H1 (cell line): ENCODE measurements around the gene EEF1AKMT3. TPM values are rescaled to one million over a fixed set of nuclear protein-coding genes. Genes with fewer than 3 reads are reported as not detected.

Source experiments
- CTCF ChIA-PET: fragments of 300-600 bp; sonication (Branson Sonifier 250); formaldehyde crosslinking; loops from one replicate; lab custom pipeline; 2021; ENCODE audit not compliant: partially characterized antibody; lab: Charles Lee
- POLR2A ChIA-PET: fragments of 300-600 bp; sonication (Branson Sonifier 250); formaldehyde crosslinking; loops from one replicate; lab custom pipeline; 2021; ENCODE audit warnings: inconsistent platforms; ENCODE audit not compliant: partially characterized antibody; lab: Charles Lee
- DNase-seq, 2 experiments: peaks; one replicate each; pipeline versions ENCODE4 v3.0.0 to v3.0.0-alpha.2; 2010 to 2022; ENCODE audit warnings: low spot score in 2 of 2, low read depth in 1 of 2, mixed read lengths in 1 of 2
- FAIRE-seq: peaks from 2 replicates; lab custom pipeline; 2011; peaks lifted over from hg19 to GRCh38; lab: Jason Lieb, UNC
- H2AFZ ChIP-seq: 2 replicates; pipeline ENCODE4 v1.8.1; 2012; ENCODE audit warnings: low read length, inconsistent platforms
- H2AK5ac ChIP-seq: 2 replicates; pipeline ENCODE4 v1.6.1; 2013; ENCODE audit warnings: low read depth, low read length
- H2BK120ac ChIP-seq: replicated peaks from 2 replicates; pipeline ENCODE3; 2013; ENCODE audit warnings: low read depth, low read length, inconsistent platforms
- H2BK12ac ChIP-seq: 2 replicates; pipeline ENCODE4 v1.6.1; 2013; ENCODE audit warnings: low read depth, low read length
- H2BK15ac ChIP-seq: 2 replicates; pipeline ENCODE4 v1.6.1; 2013; ENCODE audit warnings: low read length
- H2BK20ac ChIP-seq: 2 replicates; pipeline ENCODE4 v1.6.1; 2013; ENCODE audit warnings: low read length
- H2BK5ac ChIP-seq: 2 replicates; pipeline ENCODE4 v1.6.1; 2013; ENCODE audit warnings: low read depth, low read length
- H3K14ac ChIP-seq: 2 replicates; pipeline ENCODE4 v1.6.1; 2013; ENCODE audit warnings: inconsistent platforms; ENCODE audit not compliant: insufficient read length
- H3K18ac ChIP-seq: 2 replicates; pipeline ENCODE4 v1.6.1; 2013; ENCODE audit warnings: low read length; ENCODE audit errors: extremely low read depth
- H3K23ac ChIP-seq: 2 replicates; pipeline ENCODE4 v1.6.1; 2013; ENCODE audit warnings: inconsistent platforms; ENCODE audit not compliant: insufficient read length
- H3K23me2 ChIP-seq: 2 replicates; pipeline ENCODE4 v1.6.1; 2013; ENCODE audit warnings: low read depth, low read length
- H3K27ac ChIP-seq: 2 replicates; pipeline ENCODE4 v1.6.1; 2011; ENCODE audit warnings: low read depth, low read length, inconsistent platforms
- H3K27me3 ChIP-seq, 4 experiments: replicated peaks in 1 of 4; 1 replicate in 1 of 4; 2 replicates in 3 of 4; pipeline versions ENCODE4 v1.6.1 to v1.8.1; 2011 to 2013; ENCODE audit warnings: low read length in 3 of 4, mild to moderate bottlenecking in 3 of 4, inconsistent platforms in 2 of 4, mixed read lengths in 2 of 4, moderate library complexity in 1 of 4; ENCODE audit not compliant: control insufficient read depth in 3 of 4, insufficient read depth in 3 of 4; ENCODE audit errors: extremely low read depth in 1 of 4
- H3K36me3 ChIP-seq, 4 experiments: 2 replicates each; pipeline versions ENCODE4 v1.6.1 to v1.8.1; 2011 to 2013; ENCODE audit warnings: mild to moderate bottlenecking in 4 of 4, low read length in 3 of 4, moderate library complexity in 2 of 4, control low read depth in 1 of 4, inconsistent platforms in 1 of 4; ENCODE audit not compliant: insufficient read depth in 4 of 4, control insufficient read depth in 2 of 4
- H3K4ac ChIP-seq: replicated peaks from 2 replicates; pipeline ENCODE3; 2013; ENCODE audit warnings: low read length, low read depth, mixed read lengths, inconsistent platforms; ENCODE audit not compliant: insufficient read length
- H3K4me1 ChIP-seq, 4 experiments: replicated peaks in 1 of 4; 1 replicate in 1 of 4; 2 replicates in 3 of 4; pipeline versions ENCODE4 v1.6.1 to v1.8.1; 2011 to 2013; ENCODE audit warnings: low read length in 3 of 4, inconsistent platforms in 2 of 4, mixed read lengths in 1 of 4; ENCODE audit not compliant: insufficient read depth in 4 of 4, control insufficient read depth in 3 of 4
- H3K4me2 ChIP-seq, 2 experiments: 2 replicates each; pipeline versions ENCODE4 v1.6.1 to v1.8.1; 2011 to 2013; ENCODE audit warnings: low read depth in 2 of 2, low read length in 2 of 2, control low read depth in 1 of 2, inconsistent platforms in 1 of 2, mild to moderate bottlenecking in 1 of 2; ENCODE audit not compliant: insufficient read depth in 1 of 2
- H3K4me3 ChIP-seq, 4 experiments: fragments of 200-600, 300-600 bp in 1 of 4; sonication (generic), shearing (Covaris generic), sonication (Bioruptor Twin) in 1 of 4; 2 replicates each; pipeline versions ENCODE4 v1.5.1 to v1.8.1; 2011 to 2016; ENCODE audit warnings: low read length in 4 of 4, low read depth in 3 of 4, control low read depth in 2 of 4, inconsistent platforms in 2 of 4, mild to moderate bottlenecking in 2 of 4, mixed read lengths in 1 of 4, moderate library complexity in 1 of 4; ENCODE audit not compliant: insufficient read depth in 2 of 4; ENCODE audit errors: extremely low read depth in 1 of 4
- H3K56ac ChIP-seq: replicated peaks from 2 replicates; pipeline ENCODE3; 2013; ENCODE audit warnings: low read depth, mild to moderate bottlenecking, mixed read lengths, low read length, inconsistent platforms; ENCODE audit not compliant: insufficient read length
- H3K79me1 ChIP-seq: 2 replicates; pipeline ENCODE4 v1.6.1; 2013; ENCODE audit warnings: low read depth, low read length, control low read depth
- H3K79me2 ChIP-seq, 2 experiments: 2 replicates each; pipeline versions ENCODE4 v1.6.1 to v1.8.1; 2012 to 2013; ENCODE audit warnings: low read length in 2 of 2, mild to moderate bottlenecking in 2 of 2, inconsistent platforms in 1 of 2; ENCODE audit not compliant: insufficient read depth in 2 of 2, control insufficient read depth in 1 of 2
- H3K9ac ChIP-seq, 4 experiments: replicated peaks in 1 of 4; 1 replicate in 1 of 4; 2 replicates in 3 of 4; pipeline versions ENCODE4 v1.6.1 to v1.8.1; 2011 to 2013; ENCODE audit warnings: low read depth in 3 of 4, low read length in 3 of 4, control low read depth in 2 of 4, mild to moderate bottlenecking in 2 of 4, moderate library complexity in 2 of 4, inconsistent platforms in 1 of 4; ENCODE audit errors: extremely low read depth in 1 of 4
- H3K9me3 ChIP-seq, 2 experiments: 2 replicates each; pipeline versions ENCODE4 v1.6.1 to v1.8.1; 2012 to 2013; ENCODE audit warnings: mild to moderate bottlenecking in 2 of 2, moderate library complexity in 2 of 2, control low read depth in 1 of 2, inconsistent platforms in 1 of 2, low read depth in 1 of 2, low read length in 1 of 2, mixed read lengths in 1 of 2; ENCODE audit not compliant: insufficient read depth in 2 of 2
- H4K20me1 ChIP-seq, 2 experiments: replicated peaks in 1 of 2; 2 replicates each; pipeline versions ENCODE3 to v1.8.1; 2011 to 2013; ENCODE audit warnings: inconsistent platforms in 2 of 2, low read length in 2 of 2, mild to moderate bottlenecking in 1 of 2; ENCODE audit not compliant: insufficient read depth in 2 of 2, control insufficient read depth in 1 of 2
- H4K5ac ChIP-seq: 2 replicates; pipeline ENCODE4 v1.6.1; 2013; ENCODE audit warnings: low read length, low read depth, mixed read lengths, inconsistent platforms; ENCODE audit not compliant: insufficient read length
- H4K8ac ChIP-seq: 2 replicates; pipeline ENCODE4 v1.8.0; 2013; ENCODE audit warnings: mild to moderate bottlenecking, moderate library complexity, low read length, inconsistent platforms; ENCODE audit not compliant: insufficient read depth; ENCODE audit errors: extremely low read depth
- H4K91ac ChIP-seq: replicated peaks from 2 replicates; pipeline ENCODE3; 2013; ENCODE audit warnings: low read length, mixed read lengths, inconsistent platforms; ENCODE audit not compliant: insufficient read length
- ASH2L ChIP-seq: fragments of 200-600, 300-600 bp; sonication (generic); IDR thresholded peaks from one replicate; pipeline ENCODE4 v1.7.1; 2017; ENCODE audit warnings: low read length
- E2F6 ChIP-seq: IDR thresholded peaks from 2 replicates; pipeline ENCODE4 v1.6.1; 2012; ENCODE audit warnings: inconsistent platforms
- HDAC2 ChIP-seq, 2 experiments: fragments of 300-600 bp in 1 of 2; sonication (generic) in 1 of 2; IDR thresholded peaks; 2 replicates each; pipeline ENCODE4 v1.6.1; 2011 to 2012; ENCODE audit warnings: low read depth in 2 of 2, low read length in 2 of 2, mild to moderate bottlenecking in 2 of 2, moderate library complexity in 2 of 2, borderline replicate concordance in 1 of 2, inconsistent platforms in 1 of 2
- RBBP5 ChIP-seq: IDR thresholded peaks from 2 replicates; pipeline ENCODE4 v1.7.1; 2012; ENCODE audit warnings: low read depth, mild to moderate bottlenecking, inconsistent platforms, low read length, moderate library complexity, borderline replicate concordance
- SUZ12 ChIP-seq: fragments of 200-600 bp; sonication (generic); IDR thresholded peaks from 2 replicates; pipeline ENCODE4 v1.6.1; 2012; ENCODE audit warnings: mild to moderate bottlenecking, inconsistent platforms, low read length, moderate library complexity, mixed read lengths
- TEAD4 ChIP-seq: IDR thresholded peaks from 2 replicates; pipeline ENCODE4 v1.6.1; 2012; ENCODE audit warnings: low read depth, low read length, inconsistent platforms, mixed read lengths
- YY1 ChIP-seq: IDR thresholded peaks from 2 replicates; pipeline ENCODE4 v1.6.1; 2011; ENCODE audit warnings: low read depth, mild to moderate bottlenecking, low read length
- WGBS, 2 experiments: shearing (Covaris generic) in 1 of 2; methylation state at CpG; one replicate each; pipeline versions ENCODE4 v1.1.6 to v1.1.7; 2013 to 2015; ENCODE audit warnings: low lambda C conversion rate in 2 of 2, mixed read lengths in 2 of 2, inconsistent platforms in 1 of 2, low coverage in 1 of 2, missing lambda C conversion rate in 1 of 2; ENCODE audit not compliant: insufficient replicate concordance in 2 of 2, insufficient coverage in 1 of 2, insufficient read length in 1 of 2; ENCODE audit errors: extremely low coverage in 1 of 2, missing lambda C conversion rate in 1 of 2; 5-methylcytosine and 5-hydroxymethylcytosine counted together
- polyA plus RNA-seq, 7 experiments: library from polyadenylated mRNA; depleted of rRNA in 3 of 7; stranded (reverse) in 5 of 7; unstranded in 2 of 7; fragments of >200 nt in 5 of 7; fragments of 200-250 nt in 2 of 7; gene quantifications; 1 replicate in 5 of 7; 2 replicates in 1 of 7; 4 replicates in 1 of 7; pipeline versions ENCODE4 v1.2.1 to v1.2.3, GENCODE V29; 2011 to 2013; ENCODE audit warnings: missing spikeins in 2 of 7, mixed read lengths in 2 of 7
- total RNA-seq: library from RNA; stranded (reverse); fragmentation: NEBNext Ultra II Directional; extraction: Animal tissue kit (Norgen Biotek cat#: 25700); gene quantifications from 2 replicates; pipeline ENCODE4 v1.2.1, GENCODE V29; 2021
- TF ChIP-seq, protein P1 (sequence below): IDR thresholded peaks from 2 replicates; pipeline ENCODE4 v1.6.1; 2011; ENCODE audit warnings: low read length, improper control_type of control experiment

EEF1AKMT3 gene
- total and polyA plus RNA-seq, 2 of the 8 experiments (the other 6 are each of a cell fraction or from before 2014, with no cell fraction given): 3.1 to 4.4 TPM

DNA sequence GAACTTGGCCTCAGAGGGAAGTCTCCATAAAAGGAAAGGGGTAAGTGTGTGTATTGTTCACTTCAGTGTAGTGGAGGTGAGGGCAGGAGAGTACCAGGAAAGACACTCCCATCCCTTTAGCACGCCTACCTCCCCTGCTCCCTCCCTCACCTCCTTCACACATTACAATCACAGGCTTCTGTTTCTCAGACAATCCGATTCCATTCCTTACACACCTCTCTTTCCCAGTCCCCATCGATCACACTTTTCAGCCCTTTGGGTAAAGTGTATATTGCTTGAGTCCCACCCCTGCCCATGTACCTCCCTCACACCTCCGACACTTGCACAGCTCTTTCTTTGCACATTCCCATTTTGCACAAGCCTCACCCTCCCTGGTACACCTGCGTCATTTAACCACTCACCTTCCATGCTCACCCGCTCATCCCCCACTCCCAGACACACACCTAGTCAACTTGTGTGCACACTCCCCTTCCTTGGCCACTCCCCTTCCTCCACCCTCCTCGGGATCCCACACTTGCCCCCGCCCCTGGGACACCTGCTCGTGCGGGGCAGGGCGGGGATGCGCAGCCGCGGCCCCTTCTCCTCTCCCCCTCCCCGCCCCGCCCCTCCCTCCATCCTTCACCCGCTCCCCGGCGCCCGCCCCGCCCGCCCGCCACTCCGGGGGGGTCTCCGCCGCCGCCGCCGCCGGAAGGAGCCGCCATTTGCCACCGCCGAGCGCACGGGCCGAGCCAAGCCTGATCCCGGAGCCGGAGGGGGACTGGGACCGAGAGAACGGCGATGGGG lies 17.8 kb upstream of the EEF1AKMT3 start, which contains the start of gene MARCHF9:
MARCHF9 (plus strand) TSS at position 693 of the 783 bp plus-strand sequence. CDS start 426 bp downstream, outside the sequence.
- Histone ChIP-seq H3K9me3 (no peaks in the 10 kb centered on the region), H3K4ac (no peak within 1 kb of the TSS), H3K23ac (no peak within 1 kb of the TSS), H3K9ac (peak within 1 kb of the TSS in 1 of 4 experiments; percentile 55; a peak in 2 of 7 replicates), H4K91ac (no peak within 1 kb of the TSS), H3K79me2 (peaks cover 12 to 20% of the 10 kb centered on the region in 2 experiments), H3K79me1 (peaks cover 15% of the 10 kb centered on the region; the same call in 1 of the 2 replicates), H2AFZ (peak within 1 kb of the TSS; percentile 93), H3K56ac (no peak within 1 kb of the TSS), H4K8ac (no peak within 1 kb of the TSS), H3K23me2 (peaks cover 18% of the 10 kb centered on the region), H4K5ac (peak within 1 kb of the TSS; percentile 19), H3K27me3 (peaks cover 8 to 33% (median 26%) of the 10 kb centered on the region in 4 experiments), H3K4me2 (peak within 1 kb of the TSS; percentile 99), H2BK120ac (peak within 1 kb of the TSS; percentile 3), H2BK15ac (peak within 1 kb of the TSS; percentile 94), H2BK5ac (0 out of 2 replicates have a peak within 1 kb of the TSS, but pooled peaks have one; percentile 1), H4K20me1 (peaks cover 3 to 10% of the 10 kb centered on the region in 2 experiments), H3K4me1 (peaks cover 3 to 26% (median 7%) of the 10 kb centered on the region in 4 experiments; a peak in 6 of 7 replicates), H2AK5ac (no peak within 1 kb of the TSS; the same call in 1 of the 2 replicates), H3K14ac (no peak within 1 kb of the TSS), H3K36me3 (peaks cover 3 to 14% (median 9%) of the 10 kb centered on the region in 4 experiments; a peak in 6 of 8 replicates), H2BK12ac (no peak within 1 kb of the TSS), H3K4me3 (peak within 1 kb of the TSS; percentile 79 to 96 (median 81)), H3K18ac (peak within 1 kb of the TSS; percentile 75), H2BK20ac (0 out of 2 replicates have a peak within 1 kb of the TSS, but pooled peaks have one; percentile 36), H3K27ac (0 out of 2 replicates have a peak within 1 kb of the TSS, but pooled peaks have one; percentile 5)
- POLR2A ChIA-PET: interaction anchor here (0.7 to 3.3 kb wide), 11 partner anchors 10 to 234 kb away, joined by 3 to 25 read pairs (median 3); partner anchors contain the start of genes CTDSP2, CYP27B1, DDIT3 and EEF1AKMT3
- CTCF ChIA-PET: interaction anchor here (0.7 to 1.4 kb wide), 5 partner anchors 10 to 134 kb away, joined by 3 to 6 read pairs (median 3); partner anchors contain the start of gene TSPAN31
- FAIRE-seq: no peak
- DNase-seq: peak in 1 of 2 experiments; percentile 81
- 0% methylated on average over 6 of the region's 41 CpGs; no CpG with 5 or more reads in 1 of the 2 experiments for WGBS, 2 experiments
- TF ChIP-seq, protein P1, sequence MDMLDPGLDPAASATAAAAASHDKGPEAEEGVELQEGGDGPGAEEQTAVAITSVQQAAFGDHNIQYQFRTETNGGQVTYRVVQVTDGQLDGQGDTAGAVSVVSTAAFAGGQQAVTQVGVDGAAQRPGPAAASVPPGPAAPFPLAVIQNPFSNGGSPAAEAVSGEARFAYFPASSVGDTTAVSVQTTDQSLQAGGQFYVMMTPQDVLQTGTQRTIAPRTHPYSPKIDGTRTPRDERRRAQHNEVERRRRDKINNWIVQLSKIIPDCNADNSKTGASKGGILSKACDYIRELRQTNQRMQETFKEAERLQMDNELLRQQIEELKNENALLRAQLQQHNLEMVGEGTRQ: no peak
- peak; percentile 74 for TF ChIP-seq ASH2L
- peak; percentile 27; the same call in 1 of the 2 replicates for TF ChIP-seq SUZ12
- TF ChIP-seq TEAD4: no peak
- peak; percentile 31; the same call in 1 of the 2 replicates for TF ChIP-seq YY1
- 0 out of 2 replicates have a peak, but pooled peaks have one; percentile 33 for TF ChIP-seq RBBP5
- TF ChIP-seq HDAC2 (IDR thresholded peaks at IDR 0.05; ENCODE audit: borderline replicate concordance in 1 of 2, low read depth in 2 of 2, low read length in 2 of 2): 0 out of 4 replicates have a peak, but pooled peaks of 1 of the 2 experiments have one; percentile 63
- no peak for TF ChIP-seq E2F6
